ENCODE results near the gene POGK.
"Not testable (repeated sequence)": the region's sequence is repeated elsewhere in the genome, so short reads cannot be mapped to it uniquely, and the experiment has no call there.

Gene POGK

GRCh38 chr1:166855558-166855957 is 16.3 kb downstream of the POGK start:
- no peak for DNase-seq

GRCh38 chr1:166857995-166858394 is 18.7 kb downstream of the POGK start:
- DNase-seq, result no peak

GRCh38 chr1:166858726-166859419 is 19.6 kb downstream of the POGK start:
- peak in 49 of 56 donors; percentile 19 to 84 (median 52) for DNase-seq

GRCh38 chr1:166859597-166859996 is 20.3 kb downstream of the POGK start:
- DNase-seq, result no peak

- DNase-seq, result no peak
Measured at GRCh38 chr1:166865926-166866325, 26.7 kb downstream of the POGK start.

- DNase-seq, result no peak
Measured at GRCh38 chr1:166868639-166869038, 29.4 kb downstream of the POGK start.

GRCh38 chr1:166869318-166870099 is 30.2 kb downstream of the POGK start:
- no peak for DNase-seq

GRCh38 chr1:166870584-166870983 is 31.3 kb downstream of the POGK start:
- no peak for DNase-seq

- DNase-seq, result no peak
Measured at GRCh38 chr1:166874464-166874863, 35.2 kb downstream of the POGK start.

- no peak for DNase-seq
Measured at GRCh38 chr1:166875302-166875733, 36.0 kb downstream of the POGK start.

- DNase-seq, result peak; percentile 70 to 99 (median 96)
Measured at GRCh38 chr1:166875734-166876539, 36.7 kb downstream of the POGK start, which contains the start of gene TADA1. TSS of gene TADA1 (minus strand) at chr1:166876264. CDS start at chr1:166876233, 31 bp downstream.

GRCh38 chr1:166876540-166876838 is 37.2 kb downstream of the POGK start:
- no peak for DNase-seq

GRCh38 chr1:166878173-166878917 is 39.1 kb downstream of the POGK start:
- DNase-seq, result not testable (repeated sequence)

- no peak for DNase-seq
Measured at GRCh38 chr1:166882893-166883292, 43.6 kb downstream of the POGK start.

GRCh38 chr1:166884040-166884642 is 44.9 kb downstream of the POGK start:
- peak in 45 of 56 donors; percentile 5 to 72 (median 32) for DNase-seq

GRCh38 chr1:166884971-166885370 is 45.7 kb downstream of the POGK start:
- no peak for DNase-seq

GRCh38 chr1:166888373-166889111 is 49.3 kb downstream of the POGK start:
- peak in 4 of 56 donors; percentile 4 to 21 (median 14) for DNase-seq

GRCh38 chr1:166889776-166890175 is 50.5 kb downstream of the POGK start:
- DNase-seq, result no peak

GRCh38 chr1:166895766-166896165 is 56.5 kb downstream of the POGK start:
- DNase-seq, result no peak

GRCh38 chr1:166899769-166900168 is 60.5 kb downstream of the POGK start:
- DNase-seq, result no peak

Measured in amygdala (tissue), 56 donors.